Measurements from ENCODE around the gene SLC7A10.

- TF ChIP-seq CTCF (IDR thresholded peaks at IDR 0.05; ENCODE audit: low read length) = no peak
- TF ChIP-seq EZH2 (optimal IDR thresholded peaks at IDR 0.05; ENCODE audit: low read depth, low read length) = no peak
- no peak for TF ChIP-seq EZH2phosphoT487 (IDR thresholded peaks at IDR 0.05; ENCODE audit: low read length)
Observed at GRCh38 chr19:33174186-33174585, 51.5 kb downstream of the SLC7A10 start.

Measured in MM.1S (cell line).